ENCODE measurements around the gene ALS2CL.

Gene ALS2CL

GRCh38 chr3:46656778-46657556, 36.5 kb downstream of the ALS2CL start:
- DNase-seq (ENCODE audit: low read depth) = no peak
- TF ChIP-seq CTCF (IDR thresholded peaks at IDR 0.05; ENCODE audit: control insufficient read depth, extremely low read depth, insufficient read depth) = no peak
- H3K4me3 ChIP-seq (ENCODE audit: low read depth, low read length) = no peak overlapping the region

GRCh38 chr3:46655271-46655670, 38.2 kb downstream of the ALS2CL start:
- DNase-seq (ENCODE audit: low read depth) = no peak
- no peak for TF ChIP-seq CTCF (IDR thresholded peaks at IDR 0.05; ENCODE audit: control insufficient read depth, extremely low read depth, insufficient read depth)
- no peak overlapping the region for H3K4me3 ChIP-seq (ENCODE audit: low read depth, low read length)

- no peak overlapping the region for H3K4me3 ChIP-seq (ENCODE audit: low read depth, low read length)
- no peak for TF ChIP-seq CTCF (IDR thresholded peaks at IDR 0.05; ENCODE audit: control insufficient read depth, extremely low read depth, insufficient read depth)
- no peak for DNase-seq (ENCODE audit: low read depth)
These were observed 42.4 kb downstream of the ALS2CL start for GRCh38 chr3:46651084-46651483.

- H3K4me3 ChIP-seq (ENCODE audit: low read depth, low read length) = no peak overlapping the region
- no peak for TF ChIP-seq CTCF (IDR thresholded peaks at IDR 0.05; ENCODE audit: control insufficient read depth, extremely low read depth, insufficient read depth)
- no peak for DNase-seq (ENCODE audit: low read depth)
These were observed 44.0 kb downstream of the ALS2CL start for GRCh38 chr3:46649436-46649835.

GRCh38 chr3:46648096-46648495, 45.4 kb downstream of the ALS2CL start:
- no peak for TF ChIP-seq CTCF (IDR thresholded peaks at IDR 0.05; ENCODE audit: control insufficient read depth, extremely low read depth, insufficient read depth)
- DNase-seq (ENCODE audit: low read depth) = no peak

GRCh38 chr3:46646700-46647099, 46.8 kb downstream of the ALS2CL start:
- TF ChIP-seq CTCF (IDR thresholded peaks at IDR 0.05; ENCODE audit: control insufficient read depth, extremely low read depth, insufficient read depth) = no peak
- no peak for DNase-seq (ENCODE audit: low read depth)
- no peak overlapping the region for H3K4me3 ChIP-seq (ENCODE audit: low read depth, low read length)

More at GRCh38 chr3:46648096-46648495, 45.4 kb downstream of the ALS2CL start:
- H3K4me3 ChIP-seq (ENCODE audit: low read depth, low read length) = no peak overlapping the region

GRCh38 chr3:46643701-46644100, 49.8 kb downstream of the ALS2CL start:
- TF ChIP-seq CTCF (IDR thresholded peaks at IDR 0.05; ENCODE audit: control insufficient read depth, extremely low read depth, insufficient read depth) = no peak
- no peak for DNase-seq (ENCODE audit: low read depth)
- H3K4me3 ChIP-seq (ENCODE audit: low read depth, low read length) = no peak overlapping the region

All from LNCaP clone FGC (cell line).